Measurements from ENCODE around the gene MPRIP.

DNA sequence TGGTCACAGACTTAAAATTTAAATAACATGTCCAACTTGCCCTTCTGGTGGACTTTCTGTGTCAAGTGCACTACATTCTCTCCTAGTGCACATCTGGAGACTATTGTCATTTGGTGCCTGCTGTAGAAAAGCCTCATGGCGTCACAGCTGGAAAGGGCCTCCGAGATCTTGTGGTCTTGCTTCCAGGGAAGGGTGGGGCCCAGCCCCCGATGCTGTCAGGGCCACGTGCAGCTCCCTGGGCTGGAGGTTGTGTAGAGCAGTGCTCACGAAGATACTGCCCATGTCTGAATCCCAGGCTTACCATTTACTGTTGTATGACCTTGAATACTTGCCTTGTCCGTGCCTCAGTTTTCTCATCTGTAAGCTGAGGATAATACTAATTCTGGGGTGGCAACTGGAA, 6.8 kb upstream of the MPRIP start:
- TF ChIP-seq SPI1 (IDR thresholded peaks at IDR 0.05; ENCODE audit: low read depth, low read length) = no peak
- TF ChIP-seq POLR2A (IDR thresholded peaks at IDR 0.05; ENCODE audit: low read depth, low read length) = no peak
- no peak for TF ChIP-seq POLR2AphosphoS5 (IDR thresholded peaks at IDR 0.05; ENCODE audit: low read depth, low read length)
- TF ChIP-seq TAF1 (IDR thresholded peaks at IDR 0.05; ENCODE audit: low read depth, low read length) = no peak
